ENCODE results near the gene NUDT16L1. TPM values are rescaled to one million over a fixed set of nuclear protein-coding genes. Genes with fewer than 3 reads are reported as not detected.
A peak's percentile ranks its signal among the peaks of the same experiment; 100 is the strongest.
"Not testable (repeated sequence)": the region's sequence is repeated elsewhere in the genome, so short reads cannot be mapped to it uniquely, and the experiment has no call there.

NUDT16L1 gene
- total RNA-seq, 6 experiments from 2014 or later: 17.8 to 36.3 (median 23.0) TPM

DNA sequence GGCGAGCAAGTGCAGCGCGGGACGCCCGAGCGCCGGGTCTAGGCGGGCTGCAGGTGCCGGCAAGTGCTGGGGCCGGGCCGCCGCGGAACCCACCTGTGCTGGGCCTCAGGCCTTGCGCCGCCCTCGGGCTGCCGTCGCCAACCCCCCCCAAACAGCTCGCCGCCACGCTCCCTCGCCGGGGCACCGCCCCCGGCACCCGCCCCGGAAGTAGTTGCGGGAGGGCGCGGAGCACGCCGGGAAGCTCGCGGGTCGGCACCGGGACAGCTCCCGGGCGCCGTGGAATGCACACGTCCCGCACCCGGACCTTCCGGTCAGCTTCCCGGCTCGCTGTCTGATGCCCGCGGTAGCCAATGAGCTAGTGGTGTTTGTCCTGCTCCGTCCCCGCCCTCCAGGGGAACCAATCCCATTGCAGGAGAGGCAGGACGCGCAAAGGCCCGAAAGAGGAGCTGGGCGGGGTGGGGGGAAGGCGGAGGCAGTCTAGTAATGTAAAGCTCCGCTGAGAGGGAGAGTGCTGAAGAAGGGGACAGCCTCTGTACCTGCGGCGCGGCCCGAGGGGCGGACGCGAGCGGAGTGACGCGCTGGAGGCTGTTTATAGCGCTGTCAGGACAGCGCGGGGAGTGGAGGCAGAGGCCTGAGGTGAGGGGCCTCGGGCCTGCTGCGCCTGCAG is 40.8 kb downstream of the NUDT16L1 start, which contains the start of the genes ANKS3 and DNAAF8:
Gene ANKS3, minus strand, starts transcription at position 209 of the 667 bp plus-strand sequence. CDS start 4,122 bp downstream, outside the sequence.
Gene DNAAF8, plus strand, starts transcription at position 475 of the 667 bp plus-strand sequence. CDS start 1,978 bp downstream, outside the sequence.
- H3K4me1 ChIP-seq: peaks cover 0 to 11% (median 0%) of the 10 kb centered on the region in 4 donors
- no peaks in the 10 kb centered on the region for H3K9me3 ChIP-seq
- peak within 1 kb of the TSS in 2 of 3 donors; percentile 12 to 44 for H3K27ac ChIP-seq
- H3K4me3 ChIP-seq: peak within 1 kb of the TSS; percentile 80 to 97 (median 94)
- H3K36me3 ChIP-seq: peaks cover 0 to 7% (median under 1%) of the 10 kb centered on the region in 4 donors
- ATAC-seq: peak; percentile 96 to 98 (median 97)
- intact Hi-C loops (cut with DNase I): loop anchor here in 1 of 2 donors (10.0 kb wide), 1 partner anchor 221 kb away; the partner anchor contains the start of gene SEC14L5
- TF ChIP-seq, protein P1, sequence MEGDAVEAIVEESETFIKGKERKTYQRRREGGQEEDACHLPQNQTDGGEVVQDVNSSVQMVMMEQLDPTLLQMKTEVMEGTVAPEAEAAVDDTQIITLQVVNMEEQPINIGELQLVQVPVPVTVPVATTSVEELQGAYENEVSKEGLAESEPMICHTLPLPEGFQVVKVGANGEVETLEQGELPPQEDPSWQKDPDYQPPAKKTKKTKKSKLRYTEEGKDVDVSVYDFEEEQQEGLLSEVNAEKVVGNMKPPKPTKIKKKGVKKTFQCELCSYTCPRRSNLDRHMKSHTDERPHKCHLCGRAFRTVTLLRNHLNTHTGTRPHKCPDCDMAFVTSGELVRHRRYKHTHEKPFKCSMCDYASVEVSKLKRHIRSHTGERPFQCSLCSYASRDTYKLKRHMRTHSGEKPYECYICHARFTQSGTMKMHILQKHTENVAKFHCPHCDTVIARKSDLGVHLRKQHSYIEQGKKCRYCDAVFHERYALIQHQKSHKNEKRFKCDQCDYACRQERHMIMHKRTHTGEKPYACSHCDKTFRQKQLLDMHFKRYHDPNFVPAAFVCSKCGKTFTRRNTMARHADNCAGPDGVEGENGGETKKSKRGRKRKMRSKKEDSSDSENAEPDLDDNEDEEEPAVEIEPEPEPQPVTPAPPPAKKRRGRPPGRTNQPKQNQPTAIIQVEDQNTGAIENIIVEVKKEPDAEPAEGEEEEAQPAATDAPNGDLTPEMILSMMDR (IDR thresholded peaks at IDR 0.05): no peak
- peak; percentile 39 for TF ChIP-seq POLR2A (IDR thresholded peaks at IDR 0.05)
- 0% methylated on average over 18 of the region's 70 CpGs for WGBS (ENCODE audit: insufficient coverage, low coverage, low lambda C conversion rate, missing lambda C conversion rate)
- no peaks in the 10 kb centered on the region for H3K27me3 ChIP-seq
- DNase-seq: peak; percentile 97 to 99 (median 98)

DNA sequence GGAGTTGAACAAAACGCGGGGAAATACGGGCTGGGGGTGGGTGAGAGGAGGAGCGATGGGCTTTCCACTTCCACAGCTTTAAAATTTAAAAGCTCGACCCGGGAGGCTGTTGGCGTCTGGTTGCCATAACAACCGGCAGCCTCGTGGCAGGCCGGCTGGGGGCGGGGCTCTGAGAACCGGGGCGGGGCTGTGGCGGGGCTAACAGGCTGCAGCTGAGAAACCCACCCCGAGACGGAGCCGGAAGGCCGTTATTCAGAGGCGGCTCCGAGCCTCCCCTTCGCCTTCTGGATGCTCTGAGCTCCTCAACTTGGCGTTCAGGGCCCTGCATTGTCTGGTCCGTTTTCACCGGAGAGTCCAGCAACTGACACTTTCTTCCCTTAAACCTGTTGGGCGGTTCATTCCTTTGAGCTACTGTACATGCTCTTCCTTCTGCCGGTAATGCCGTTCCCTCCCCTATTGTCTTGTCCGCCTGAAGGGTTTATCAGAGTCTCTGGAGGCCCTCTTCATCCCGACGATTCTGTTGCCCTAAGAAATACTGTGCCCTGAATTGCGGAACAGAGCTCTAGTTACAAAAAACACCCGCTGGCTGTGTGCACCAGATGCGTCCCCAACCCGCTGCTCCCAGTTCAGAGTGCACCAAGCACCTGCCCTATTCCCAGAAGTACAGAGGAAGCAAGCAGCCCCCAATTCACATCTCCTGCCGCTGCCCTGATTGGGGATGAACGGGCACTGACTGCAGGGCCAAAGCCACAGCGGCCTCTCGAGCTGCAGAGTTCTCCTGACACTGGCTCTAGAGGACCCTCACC is 41.6 kb downstream of the NUDT16L1 start:
- Histone ChIP-seq H3K36me3 (no peaks in the 10 kb centered on the region), H3K9me3 (no peaks in the 10 kb centered on the region), H3K27me3 (no peaks in the 10 kb centered on the region), H3K27ac (peak overlapping the region in 2 of 3 donors; percentile 1 to 44), H3K4me3 (peak overlapping the region; percentile 80 to 97 (median 94)), H3K4me1 (peaks cover 0 to 11% (median 0%) of the 10 kb centered on the region in 4 donors)
- DNase-seq: peak; percentile 92 to 94 (median 93)
- WGBS (ENCODE audit: insufficient coverage, low coverage, low lambda C conversion rate, missing lambda C conversion rate): 7% methylated on average over 13 of the region's 38 CpGs
- no peak for TF ChIP-seq POLR2A (IDR thresholded peaks at IDR 0.05)
- TF ChIP-seq, protein P1 (IDR thresholded peaks at IDR 0.05): no peak
- ATAC-seq: peak; percentile 82 to 85 (median 83)
- intact Hi-C loops (cut with DNase I): loop anchor here in 1 of 2 donors (10.0 kb wide), 1 partner anchor 220 kb away; the partner anchor contains the start of gene SEC14L5

DNA sequence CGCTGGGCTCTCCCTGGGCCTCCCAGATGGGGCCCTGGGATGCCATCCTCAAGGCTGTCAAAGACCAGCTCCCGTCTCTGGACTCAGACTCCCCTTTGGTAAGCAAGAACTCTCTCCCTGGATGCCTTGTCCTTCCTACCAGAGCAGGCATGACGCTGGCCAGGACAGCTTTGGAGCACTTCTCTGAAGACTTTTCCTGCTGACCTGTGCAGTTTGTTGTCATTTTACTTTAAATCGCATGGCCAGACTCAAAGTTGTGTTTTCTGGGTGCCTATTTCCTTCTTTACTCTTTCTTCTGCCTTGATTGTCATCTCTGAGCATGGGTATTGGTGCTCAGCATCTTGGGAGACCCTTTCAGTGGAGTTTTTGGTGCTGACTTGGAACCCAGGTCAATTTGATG is 43.2 kb downstream of the NUDT16L1 start:
- H3K9me3 ChIP-seq: no peaks in the 10 kb centered on the region
- H3K27ac ChIP-seq: no peak overlapping the region
- TF ChIP-seq POLR2A (IDR thresholded peaks at IDR 0.05): no peak
- TF ChIP-seq, protein P1 (IDR thresholded peaks at IDR 0.05): no peak
- WGBS (ENCODE audit: insufficient coverage, low coverage, low lambda C conversion rate, missing lambda C conversion rate): 53% methylated on average over 2 of the region's 4 CpGs
- no peak for DNase-seq
- H3K4me1 ChIP-seq: peaks cover 0 to 11% (median 0%) of the 10 kb centered on the region in 4 donors
- H3K4me3 ChIP-seq: no peak overlapping the region
- no peaks in the 10 kb centered on the region for H3K27me3 ChIP-seq
- intact Hi-C loops (cut with DNase I): loop anchor here in 1 of 2 donors (10.0 kb wide), 1 partner anchor 218 kb away; the partner anchor contains the start of gene SEC14L5
- no peaks in the 10 kb centered on the region for H3K36me3 ChIP-seq
- no peak for ATAC-seq

DNA sequence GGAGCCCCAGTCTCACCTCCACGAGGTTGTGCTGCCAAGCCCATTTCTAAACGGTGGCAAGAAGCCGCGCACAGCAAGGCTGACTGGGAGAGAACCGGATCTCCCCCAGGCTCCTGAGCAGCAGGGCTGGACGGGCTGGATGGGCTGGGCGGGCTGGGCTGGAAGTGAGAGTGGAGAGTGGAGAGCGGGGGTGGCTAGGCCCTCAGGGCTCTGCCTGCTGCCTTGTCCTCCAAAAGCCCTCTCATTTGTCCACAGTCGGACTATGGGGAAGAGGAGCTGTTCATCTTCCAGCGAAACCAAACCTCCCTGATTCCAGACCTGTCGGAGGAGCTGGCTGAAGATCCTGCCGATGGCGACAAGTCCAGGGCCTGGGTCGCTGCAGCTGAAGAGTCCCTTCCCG is 44.2 kb downstream of the NUDT16L1 start:
- Histone ChIP-seq H3K36me3 (no peaks in the 10 kb centered on the region), H3K27me3 (no peaks in the 10 kb centered on the region), H3K4me3 (no peak overlapping the region), H3K9me3 (no peaks in the 10 kb centered on the region), H3K4me1 (peaks cover 0 to 11% (median 0%) of the 10 kb centered on the region in 4 donors), H3K27ac (no peak overlapping the region)
- intact Hi-C loops (cut with DNase I): loop anchor here in 1 of 2 donors (10.0 kb wide), 1 partner anchor 217 kb away; the partner anchor contains the start of gene SEC14L5
- DNase-seq (no peak), ATAC-seq (no peak)
- TF ChIP-seq, protein P1 (IDR thresholded peaks at IDR 0.05): no peak
- no peak for TF ChIP-seq POLR2A (IDR thresholded peaks at IDR 0.05)
- 61% methylated on average over 2 of the region's 15 CpGs for WGBS (ENCODE audit: insufficient coverage, low coverage, low lambda C conversion rate, missing lambda C conversion rate)

DNA sequence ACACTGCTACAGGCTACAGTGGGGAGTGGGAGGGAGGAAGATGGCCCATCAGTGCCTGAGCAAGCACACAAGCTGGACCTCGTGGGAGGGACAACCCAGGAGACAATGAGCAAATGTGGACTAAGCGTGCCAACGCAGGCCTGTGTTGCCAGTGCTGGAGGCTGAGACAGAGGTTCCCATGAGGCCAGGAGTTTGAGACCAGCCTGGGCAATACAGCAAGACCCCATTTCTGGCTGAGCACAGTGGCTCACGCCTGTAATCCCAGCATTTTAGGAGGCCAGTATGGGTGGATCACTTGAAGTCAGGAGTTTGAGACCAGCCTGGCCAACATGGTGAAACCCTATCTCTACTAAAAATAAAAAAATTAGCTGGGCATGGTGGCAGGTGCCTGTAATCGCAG is 45.0 kb downstream of the NUDT16L1 start:
- not testable (repeated sequence) for H3K9me3 ChIP-seq, H3K36me3 ChIP-seq, ATAC-seq, DNase-seq, H3K27ac ChIP-seq, H3K4me3 ChIP-seq, H3K27me3 ChIP-seq, H3K4me1 ChIP-seq
- WGBS (ENCODE audit: insufficient coverage, low coverage, low lambda C conversion rate, missing lambda C conversion rate): 62% methylated on average over 3 of the region's 5 CpGs
- intact Hi-C loops (cut with DNase I): loop anchor here in 1 of 2 donors (10.0 kb wide), 1 partner anchor 216 kb away; the partner anchor contains the start of gene SEC14L5
